IPS-15b (cell line): Measurements from ENCODE around the gene DLG4.

Experiments
- H3K27me3 ChIP-seq: one replicate; pipeline ENCODE4 v1.6.1; 2013; ENCODE audit warnings: low read length; ENCODE audit not compliant: control insufficient read depth, insufficient read depth
- H3K36me3 ChIP-seq: one replicate; pipeline ENCODE4 v1.6.1; 2013; ENCODE audit warnings: low read length; ENCODE audit not compliant: control insufficient read depth, insufficient read depth
- H3K4me1 ChIP-seq: one replicate; pipeline ENCODE4 v1.6.1; 2013; ENCODE audit warnings: mild to moderate bottlenecking, low read length; ENCODE audit not compliant: control insufficient read depth, insufficient read depth
- H3K4me3 ChIP-seq: one replicate; pipeline ENCODE4 v1.5.1; 2013; ENCODE audit warnings: low read depth, low read length
- H3K9ac ChIP-seq: one replicate; pipeline ENCODE4 v1.6.1; 2013; ENCODE audit warnings: low read depth, mild to moderate bottlenecking, low read length
- H3K9me3 ChIP-seq: one replicate; pipeline ENCODE4 v1.6.1; 2013; ENCODE audit warnings: mild to moderate bottlenecking, low read length; ENCODE audit not compliant: control insufficient read depth, insufficient read depth

Gene DLG4

GRCh38 chr17:7235693-7236665 lies 16.3 kb upstream of the DLG4 start:
- peaks cover 24% of the 10 kb centered on the region for H3K36me3 ChIP-seq
- no peak overlapping the region for H3K4me3 ChIP-seq
- no peaks in the 10 kb centered on the region for H3K9me3 ChIP-seq
- no peaks in the 10 kb centered on the region for H3K27me3 ChIP-seq
- peaks cover 10% of the 10 kb centered on the region for H3K4me1 ChIP-seq
- H3K9ac ChIP-seq: no peak overlapping the region

- Histone ChIP-seq H3K4me3 (peak within 1 kb of the TSS; percentile 78), H3K36me3 (peaks cover 33% of the 10 kb centered on the region), H3K9me3 (no peaks in the 10 kb centered on the region), H3K4me1 (peaks cover 8% of the 10 kb centered on the region), H3K27me3 (no peaks in the 10 kb centered on the region), H3K9ac (peak within 1 kb of the TSS; percentile 48)
Observed at GRCh38 chr17:7234083-7234951, 14.7 kb upstream of the DLG4 start, which contains the start of gene DVL2. Gene DVL2, minus strand, starts transcription at chr17:7234517. Its CDS starts 255 bp downstream, at chr17:7234262.

- Histone ChIP-seq H3K9ac (peak overlapping the region; percentile 48), H3K27me3 (no peaks in the 10 kb centered on the region), H3K4me3 (peak overlapping the region; percentile 78), H3K9me3 (no peaks in the 10 kb centered on the region), H3K36me3 (peaks cover 38% of the 10 kb centered on the region), H3K4me1 (peaks cover 8% of the 10 kb centered on the region)
Observed at GRCh38 chr17:7233701-7234082, 14.1 kb upstream of the DLG4 start.

GRCh38 chr17:7232114-7232513 lies 12.5 kb upstream of the DLG4 start:
- Histone ChIP-seq H3K36me3 (peaks cover 53% of the 10 kb centered on the region), H3K9ac (no peak overlapping the region), H3K4me1 (peaks cover 4% of the 10 kb centered on the region), H3K27me3 (no peaks in the 10 kb centered on the region), H3K4me3 (no peak overlapping the region), H3K9me3 (no peaks in the 10 kb centered on the region)

GRCh38 chr17:7229504-7229903 lies 9.9 kb upstream of the DLG4 start:
- Histone ChIP-seq H3K4me1 (peaks cover 3% of the 10 kb centered on the region), H3K36me3 (peaks cover 55% of the 10 kb centered on the region), H3K9ac (no peak overlapping the region), H3K4me3 (no peak overlapping the region), H3K27me3 (no peaks in the 10 kb centered on the region), H3K9me3 (no peaks in the 10 kb centered on the region)

- H3K9ac ChIP-seq: no peak overlapping the region
- H3K36me3 ChIP-seq: peaks cover 60% of the 10 kb centered on the region
- H3K9me3 ChIP-seq: no peaks in the 10 kb centered on the region
- H3K4me1 ChIP-seq: peaks cover 3% of the 10 kb centered on the region
- no peak overlapping the region for H3K4me3 ChIP-seq
- H3K27me3 ChIP-seq: no peaks in the 10 kb centered on the region
Observed at GRCh38 chr17:7228920-7229319, 9.3 kb upstream of the DLG4 start.

GRCh38 chr17:7226721-7227710 lies 7.4 kb upstream of the DLG4 start:
- Histone ChIP-seq H3K4me3 (no peak overlapping the region), H3K27me3 (no peaks in the 10 kb centered on the region), H3K4me1 (peaks cover under 1% of the 10 kb centered on the region), H3K9me3 (no peaks in the 10 kb centered on the region), H3K9ac (no peak overlapping the region), H3K36me3 (peaks cover 78% of the 10 kb centered on the region)

- Histone ChIP-seq H3K27me3 (no peaks in the 10 kb centered on the region), H3K4me3 (no peak overlapping the region), H3K9ac (no peak overlapping the region), H3K9me3 (no peaks in the 10 kb centered on the region), H3K36me3 (peaks cover 89% of the 10 kb centered on the region), H3K4me1 (no peaks in the 10 kb centered on the region)
Observed at GRCh38 chr17:7225711-7226331, 6.2 kb upstream of the DLG4 start.

GRCh38 chr17:7224661-7225111 lies 5.0 kb upstream of the DLG4 start:
- H3K4me3 ChIP-seq: no peak overlapping the region
- H3K4me1 ChIP-seq: no peaks in the 10 kb centered on the region
- H3K36me3 ChIP-seq: peaks cover 79% of the 10 kb centered on the region
- H3K27me3 ChIP-seq: no peaks in the 10 kb centered on the region
- H3K9me3 ChIP-seq: no peaks in the 10 kb centered on the region
- H3K9ac ChIP-seq: no peak overlapping the region

GRCh38 chr17:7224110-7224509 lies 4.5 kb upstream of the DLG4 start:
- no peak overlapping the region for H3K4me3 ChIP-seq
- peaks cover under 1% of the 10 kb centered on the region for H3K4me1 ChIP-seq
- no peak overlapping the region for H3K9ac ChIP-seq
- H3K9me3 ChIP-seq: no peaks in the 10 kb centered on the region
- H3K36me3 ChIP-seq: peaks cover 75% of the 10 kb centered on the region
- no peaks in the 10 kb centered on the region for H3K27me3 ChIP-seq
